Activated CD8-positive, alpha-beta T cell treated with anti-CD3 and anti-CD28 coated beads for 36 hours (primary cell): ENCODE results near the gene SNRPA1. TPM values are rescaled to one million over a fixed set of nuclear protein-coding genes. Genes with fewer than 3 reads are reported as not detected.
A peak's percentile ranks its signal among the peaks of the same experiment; 100 is the strongest.

Experiments used
- ATAC-seq: fragments of 200-7000 bp; cut with Tn5 transposase; one replicate; pipeline ENCODE4 v1.10.0; 2021; ENCODE audit warnings: mild to moderate bottlenecking, moderate library complexity
- CTCF ChIA-PET: fragments of 350-600 bp; sonication (Branson Sonifier 250); formaldehyde crosslinking; loops from one replicate; lab custom pipeline; 2021; ENCODE audit warnings: antibody characterized with exemption; lab: Charles Lee
- POLR2A ChIA-PET: fragments of 350-600 bp; sonication (Branson Sonifier 250); formaldehyde crosslinking; loops from one replicate; lab custom pipeline; 2021; ENCODE audit warnings: antibody characterized with exemption; lab: Charles Lee
- DNase-seq: peaks from one replicate; pipeline ENCODE4 v3.0.0-alpha.2; 2020
- H3K27ac Mint-ChIP-seq: one replicate; pipeline ENCODE4 v1.8.0; 2021; ENCODE audit warnings: mild to moderate bottlenecking, mixed read lengths
- H3K27me3 Mint-ChIP-seq: one replicate; pipeline ENCODE4 v1.8.0; 2021; ENCODE audit warnings: mixed read lengths
- H3K36me3 Mint-ChIP-seq: one replicate; pipeline ENCODE4 v1.8.0; 2021; ENCODE audit warnings: low read depth, mixed read lengths
- H3K4me1 Mint-ChIP-seq: one replicate; pipeline ENCODE4 v1.8.0; 2021; ENCODE audit warnings: low read depth, mixed read lengths
- H3K4me3 Mint-ChIP-seq: one replicate; pipeline ENCODE4 v1.8.0; 2021; ENCODE audit warnings: mild to moderate bottlenecking, moderate library complexity, mixed read lengths
- H3K9me3 Mint-ChIP-seq: one replicate; pipeline ENCODE4 v1.8.0; 2021; ENCODE audit warnings: mixed read lengths
- intact Hi-C: fragments of 100-400 bp; cut with micrococcal nuclease; formaldehyde crosslinking; loops from one replicate; pipeline ENCODE4 v1.10.0; 2022
- total RNA-seq, 2 experiments: library from RNA; stranded (reverse); gene quantifications; one replicate each; pipeline ENCODE4 v1.2.3, GENCODE V29; 2021
- TF ChIP-seq, protein P1 (sequence below): fragments of 200-600 bp; IDR thresholded peaks from one replicate; pipeline ENCODE4 v1.8.0; 2022; ENCODE audit warnings: antibody characterized with exemption, mild to moderate bottlenecking

The SNRPA1 gene
- total RNA-seq, 2 experiments from 2014 or later, result 243 to 249 TPM

DNA sequence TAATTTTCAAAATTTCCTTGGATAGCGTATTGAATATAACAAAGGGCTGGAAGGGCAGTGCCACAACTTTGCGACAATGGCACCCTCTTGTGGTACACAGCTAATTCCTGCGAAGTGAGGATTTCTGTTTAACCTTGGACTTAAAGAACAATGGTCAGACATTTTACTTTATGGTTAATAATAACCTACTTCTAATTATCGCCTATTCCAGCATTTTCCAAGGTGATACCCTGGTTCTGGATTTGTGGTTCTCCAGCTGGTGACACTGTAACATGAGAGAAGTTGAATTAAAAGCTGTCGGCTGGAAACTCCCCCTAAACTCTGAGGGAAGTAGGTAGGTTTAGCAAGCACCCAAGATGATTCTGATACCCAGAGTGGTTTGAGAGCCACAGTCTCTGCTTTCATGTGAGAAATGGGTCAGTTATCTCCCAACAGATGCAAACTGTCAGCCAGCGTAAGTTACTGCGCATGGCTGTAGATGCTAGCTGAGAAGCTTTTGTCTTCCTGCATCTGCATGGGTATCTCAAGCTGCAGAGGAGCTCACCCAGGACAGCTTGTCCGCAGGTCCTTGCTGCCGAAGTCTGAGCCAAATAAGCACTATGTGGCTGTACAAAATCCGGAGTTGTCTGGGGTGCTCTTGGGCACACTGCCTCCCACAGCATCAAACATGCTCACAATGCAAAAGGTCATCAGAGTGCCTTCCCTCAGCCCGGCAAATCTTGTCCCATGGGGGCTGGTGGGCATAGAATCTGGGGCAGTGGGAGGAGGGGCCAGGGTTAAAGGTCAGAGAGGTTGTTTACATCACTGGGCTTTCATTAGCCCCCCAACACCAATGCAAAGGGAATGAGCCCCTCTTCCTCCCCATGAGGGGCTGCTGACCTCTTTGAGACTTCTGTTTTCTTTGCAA, 36.6 kb downstream of the SNRPA1 start:
- intact Hi-C loops, result loop anchor here (2.0 kb wide), 1 partner anchor 170 kb away; no protein-coding TSS in a partner anchor
- H3K4me3 Mint-ChIP-seq, result no peak overlapping the region
- TF ChIP-seq, protein P1, sequence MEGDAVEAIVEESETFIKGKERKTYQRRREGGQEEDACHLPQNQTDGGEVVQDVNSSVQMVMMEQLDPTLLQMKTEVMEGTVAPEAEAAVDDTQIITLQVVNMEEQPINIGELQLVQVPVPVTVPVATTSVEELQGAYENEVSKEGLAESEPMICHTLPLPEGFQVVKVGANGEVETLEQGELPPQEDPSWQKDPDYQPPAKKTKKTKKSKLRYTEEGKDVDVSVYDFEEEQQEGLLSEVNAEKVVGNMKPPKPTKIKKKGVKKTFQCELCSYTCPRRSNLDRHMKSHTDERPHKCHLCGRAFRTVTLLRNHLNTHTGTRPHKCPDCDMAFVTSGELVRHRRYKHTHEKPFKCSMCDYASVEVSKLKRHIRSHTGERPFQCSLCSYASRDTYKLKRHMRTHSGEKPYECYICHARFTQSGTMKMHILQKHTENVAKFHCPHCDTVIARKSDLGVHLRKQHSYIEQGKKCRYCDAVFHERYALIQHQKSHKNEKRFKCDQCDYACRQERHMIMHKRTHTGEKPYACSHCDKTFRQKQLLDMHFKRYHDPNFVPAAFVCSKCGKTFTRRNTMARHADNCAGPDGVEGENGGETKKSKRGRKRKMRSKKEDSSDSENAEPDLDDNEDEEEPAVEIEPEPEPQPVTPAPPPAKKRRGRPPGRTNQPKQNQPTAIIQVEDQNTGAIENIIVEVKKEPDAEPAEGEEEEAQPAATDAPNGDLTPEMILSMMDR, result peak; percentile 94
- DNase-seq, result peak; percentile 68
- no peak for ATAC-seq
- ChIA-PET POLR2A (no interaction called here), CTCF (interaction anchor here (0.7 to 5.3 kb wide), 48 partner anchors 9 to 631 kb away, joined by 3 to 85 read pairs (median 4); partner anchors contain the start of gene LRRK1)
- H3K9me3 Mint-ChIP-seq, result no peaks in the 10 kb centered on the region
- no peaks in the 10 kb centered on the region for H3K36me3 Mint-ChIP-seq
- peaks cover 7% of the 10 kb centered on the region for H3K27me3 Mint-ChIP-seq
- H3K27ac Mint-ChIP-seq, result no peak overlapping the region
- peaks cover 23% of the 10 kb centered on the region for H3K4me1 Mint-ChIP-seq

DNA sequence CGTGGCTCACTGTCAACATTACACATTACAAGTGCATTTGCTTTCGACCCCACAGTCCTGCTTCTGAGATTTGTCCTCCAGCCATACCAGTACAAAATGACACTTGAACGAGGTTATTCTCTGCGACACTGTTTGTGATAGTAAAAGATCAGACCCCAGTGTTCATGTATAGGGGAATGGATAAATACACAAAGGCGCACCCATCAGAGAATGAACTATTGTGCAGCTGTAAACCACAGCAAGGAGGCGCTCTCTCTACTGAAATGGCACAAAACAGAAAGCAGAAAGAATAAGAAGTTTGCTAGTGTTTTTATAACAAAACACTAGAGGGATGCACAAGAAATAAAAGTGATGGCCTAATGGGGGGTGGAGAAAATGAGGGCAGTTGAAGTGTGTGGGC, 38.3 kb downstream of the SNRPA1 start:
- ChIA-PET CTCF (interaction anchor here (1.0 to 5.3 kb wide), 13 partner anchors 9 to 247 kb away, joined by 3 to 85 read pairs (median 10); no protein-coding TSS in a partner anchor), POLR2A (interaction anchor here (1.3 kb wide), 1 partner anchor 16 kb away, joined by 3 read pairs; no protein-coding TSS in a partner anchor)
- H3K27me3 Mint-ChIP-seq, result peaks cover 7% of the 10 kb centered on the region
- H3K4me3 Mint-ChIP-seq, result no peak overlapping the region
- ATAC-seq (no peak), DNase-seq (peak; percentile 53)
- H3K27ac Mint-ChIP-seq, result no peak overlapping the region
- H3K9me3 Mint-ChIP-seq, result no peaks in the 10 kb centered on the region
- TF ChIP-seq, protein P1, result no peak
- intact Hi-C loops, result loop anchor here (2.0 kb wide), 1 partner anchor 242 kb away; no protein-coding TSS in a partner anchor
- H3K4me1 Mint-ChIP-seq, result peaks cover 31% of the 10 kb centered on the region
- no peaks in the 10 kb centered on the region for H3K36me3 Mint-ChIP-seq

DNA sequence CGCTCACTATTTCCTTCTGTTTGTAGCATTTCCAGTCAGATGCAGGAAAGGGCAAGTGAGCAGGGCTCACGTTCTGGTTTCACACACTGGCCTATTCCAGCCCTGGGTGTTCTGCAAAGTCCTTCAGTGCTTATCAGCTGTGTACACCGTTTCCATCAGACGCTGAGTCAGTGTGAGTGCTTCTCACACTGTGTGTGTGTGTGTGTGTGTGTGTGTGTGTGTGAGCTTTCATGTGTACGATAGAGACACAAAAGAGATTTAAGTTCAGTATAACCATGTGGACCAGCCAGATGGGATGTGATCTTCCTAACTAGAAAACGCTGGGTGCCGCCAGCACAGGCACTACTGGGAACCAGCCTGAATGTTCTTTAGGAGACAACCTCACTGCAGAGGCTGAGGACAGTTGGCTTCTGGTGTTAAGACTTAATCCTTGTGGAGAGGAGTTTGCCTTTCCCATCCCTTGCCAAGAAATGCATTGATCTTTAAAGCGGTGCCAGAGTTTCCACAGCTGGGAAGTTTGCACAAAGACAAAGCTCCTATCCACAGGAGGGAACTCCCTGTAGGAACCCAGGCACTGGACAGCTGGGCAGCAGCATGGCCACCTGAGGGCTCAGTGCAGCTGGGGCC, 39.3 kb downstream of the SNRPA1 start:
- ChIA-PET POLR2A (interaction anchor here (1.3 to 1.5 kb wide), 2 partner anchors 17 to 129 kb away, joined by 3 to 4 read pairs; no protein-coding TSS in a partner anchor), CTCF (interaction anchor here (0.9 to 5.3 kb wide), 12 partner anchors 8 to 246 kb away, joined by 3 to 85 read pairs (median 5); no protein-coding TSS in a partner anchor)
- H3K27me3 Mint-ChIP-seq, result peaks cover 7% of the 10 kb centered on the region
- TF ChIP-seq, protein P1, result no peak
- DNase-seq (peak; percentile 33), ATAC-seq (no peak)
- H3K9me3 Mint-ChIP-seq, result no peaks in the 10 kb centered on the region
- H3K27ac Mint-ChIP-seq, result no peak overlapping the region
- peaks cover 1% of the 10 kb centered on the region for H3K36me3 Mint-ChIP-seq
- H3K4me3 Mint-ChIP-seq, result no peak overlapping the region
- peaks cover 31% of the 10 kb centered on the region for H3K4me1 Mint-ChIP-seq
- intact Hi-C loops, result loop anchor here (2.0 kb wide), 1 partner anchor 241 kb away; no protein-coding TSS in a partner anchor

DNA sequence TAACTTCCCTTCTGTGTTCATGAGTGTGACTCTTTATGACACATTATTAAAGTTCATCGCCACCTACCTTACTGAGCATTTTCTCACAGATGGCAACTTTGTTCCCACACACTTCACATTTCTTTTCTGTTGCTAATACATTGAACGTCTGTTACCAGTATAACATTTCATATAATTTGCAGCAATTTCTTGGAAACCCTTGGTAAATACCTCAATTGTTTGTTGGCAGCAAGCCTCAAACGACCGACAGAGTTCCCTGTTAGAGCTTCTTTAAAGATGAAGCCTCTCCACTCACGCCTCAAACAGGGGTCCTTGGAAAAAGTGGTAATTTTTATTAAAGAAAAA, 40.0 kb downstream of the SNRPA1 start:
- Mint-ChIP-seq H3K9me3 (no peaks in the 10 kb centered on the region), H3K27me3 (peaks cover 6% of the 10 kb centered on the region), H3K4me1 (peaks cover 34% of the 10 kb centered on the region), H3K4me3 (no peak overlapping the region), H3K27ac (no peak overlapping the region), H3K36me3 (peaks cover 8% of the 10 kb centered on the region)
- intact Hi-C loops, result no loop called here
- TF ChIP-seq, protein P1, result no peak
- ChIA-PET POLR2A (interaction anchor here (0.7 to 1.5 kb wide), 4 partner anchors 10 to 179 kb away, joined by 3 to 4 read pairs (median 3); no protein-coding TSS in a partner anchor), CTCF (interaction anchor here (0.6 to 5.3 kb wide), 12 partner anchors 11 to 246 kb away, joined by 3 to 85 read pairs (median 4); no protein-coding TSS in a partner anchor)
- peak; percentile 19 for ATAC-seq
- DNase-seq, result no peak
